Adrenal gland (tissue), 5 donors: Measurements from ENCODE around the gene SLC13A5.

Experiments
- POLR2A ChIP-seq, 2 donors: fragments of 450-650 bp; IDR thresholded peaks; one replicate each; pipeline ENCODE4 v1.6.1; 2017; ENCODE audit warnings: antibody characterized with exemption in 2 of 2, mild to moderate bottlenecking in 2 of 2, moderate library complexity in 1 of 2
- TF ChIP-seq, protein P1 (sequence below), 6 experiments: fragments of 450-650 bp in 4 of 6; fragments of 200-600 bp in 2 of 6; sonication (generic) in 1 of 6; IDR thresholded peaks; 1 replicate in 5 of 6; 2 replicates in 1 of 6; pipeline versions ENCODE4 v1.5.1 to v1.8.0; 2016 to 2021; ENCODE audit warnings: antibody characterized with exemption in 6 of 6, mild to moderate bottlenecking in 2 of 6, moderate library complexity in 1 of 6
- donor health status: DM: no; HTN: no; CAD: no.

DNA sequence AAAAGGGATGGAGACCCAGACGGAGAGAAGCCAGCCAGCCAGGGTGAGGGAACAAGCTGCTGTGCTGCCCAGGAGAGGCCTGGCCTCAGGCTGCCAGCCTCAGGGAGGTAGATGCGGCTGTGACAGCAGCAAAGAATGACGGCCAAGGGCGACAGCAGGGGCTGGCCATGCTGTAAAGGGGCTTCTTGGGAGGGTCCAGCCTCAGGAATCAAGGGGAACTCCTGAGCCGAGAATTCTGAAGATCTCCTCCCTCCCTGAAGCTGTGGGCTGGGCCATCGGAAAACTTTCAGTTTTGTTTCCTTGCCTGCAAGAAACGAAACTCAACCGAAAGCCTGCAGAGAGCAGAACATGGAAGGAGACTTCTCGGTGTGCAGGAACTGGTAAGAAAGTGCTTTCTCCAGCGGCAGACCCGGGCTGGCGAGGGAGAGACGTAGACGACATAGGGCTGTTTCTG lies 42.6 kb upstream of the SLC13A5 start, which contains the start of gene XAF1:
- peak in 1 of 2 donors; percentile 30 for TF ChIP-seq POLR2A (IDR thresholded peaks at IDR 0.05)
- TF ChIP-seq, protein P1, sequence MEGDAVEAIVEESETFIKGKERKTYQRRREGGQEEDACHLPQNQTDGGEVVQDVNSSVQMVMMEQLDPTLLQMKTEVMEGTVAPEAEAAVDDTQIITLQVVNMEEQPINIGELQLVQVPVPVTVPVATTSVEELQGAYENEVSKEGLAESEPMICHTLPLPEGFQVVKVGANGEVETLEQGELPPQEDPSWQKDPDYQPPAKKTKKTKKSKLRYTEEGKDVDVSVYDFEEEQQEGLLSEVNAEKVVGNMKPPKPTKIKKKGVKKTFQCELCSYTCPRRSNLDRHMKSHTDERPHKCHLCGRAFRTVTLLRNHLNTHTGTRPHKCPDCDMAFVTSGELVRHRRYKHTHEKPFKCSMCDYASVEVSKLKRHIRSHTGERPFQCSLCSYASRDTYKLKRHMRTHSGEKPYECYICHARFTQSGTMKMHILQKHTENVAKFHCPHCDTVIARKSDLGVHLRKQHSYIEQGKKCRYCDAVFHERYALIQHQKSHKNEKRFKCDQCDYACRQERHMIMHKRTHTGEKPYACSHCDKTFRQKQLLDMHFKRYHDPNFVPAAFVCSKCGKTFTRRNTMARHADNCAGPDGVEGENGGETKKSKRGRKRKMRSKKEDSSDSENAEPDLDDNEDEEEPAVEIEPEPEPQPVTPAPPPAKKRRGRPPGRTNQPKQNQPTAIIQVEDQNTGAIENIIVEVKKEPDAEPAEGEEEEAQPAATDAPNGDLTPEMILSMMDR (IDR thresholded peaks at IDR 0.05), result no peak
